PFSK-1 (cell line): Measurements from ENCODE around the gene RGPD8.
"Not testable (repeated sequence)": the region's sequence is repeated elsewhere in the genome, so short reads cannot be mapped to it uniquely, and the experiment has no call there.

Experiments
- POLR2AphosphoS5 ChIP-seq: IDR thresholded peaks from 2 replicates; pipeline ENCODE4 v1.6.1; 2012; ENCODE audit warnings: low read depth, mild to moderate bottlenecking, control low read depth, low read length, moderate library complexity
- TF ChIP-seq, protein P1 (sequence below), 2 experiments: IDR thresholded peaks; 2 replicates each; pipeline versions ENCODE4 v1.6.1 to v1.8.0; 2011 to 2012; ENCODE audit warnings: low read depth in 2 of 2, low read length in 2 of 2, control low read depth in 1 of 2, inconsistent platforms in 1 of 2, mild to moderate bottlenecking in 1 of 2, moderate library complexity in 1 of 2; ENCODE audit not compliant: insufficient read depth in 1 of 2

DNA sequence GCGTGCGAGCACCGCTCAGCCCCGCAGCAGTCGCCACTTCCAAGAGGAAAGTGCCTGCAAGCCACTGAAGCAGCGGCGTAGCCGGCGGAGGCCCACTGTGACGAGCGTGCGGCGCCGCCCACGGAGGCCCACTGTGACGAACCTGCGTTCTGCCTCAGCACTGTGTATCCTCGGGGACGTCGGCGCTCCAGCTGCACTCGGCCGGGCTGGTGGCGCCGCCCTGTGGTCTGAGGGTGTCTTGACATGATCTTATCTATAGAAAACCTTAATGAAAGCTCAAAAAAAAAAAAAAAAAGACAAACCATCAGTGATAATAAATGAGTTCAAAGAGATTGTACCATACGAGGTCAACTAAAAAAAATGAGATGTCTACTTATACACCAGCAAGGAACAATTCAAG lies at the start of gene RGPD8:
- TF ChIP-seq POLR2AphosphoS5 = peak; percentile 24; the same call in 1 of the 2 replicates
- TF ChIP-seq, protein P1, sequence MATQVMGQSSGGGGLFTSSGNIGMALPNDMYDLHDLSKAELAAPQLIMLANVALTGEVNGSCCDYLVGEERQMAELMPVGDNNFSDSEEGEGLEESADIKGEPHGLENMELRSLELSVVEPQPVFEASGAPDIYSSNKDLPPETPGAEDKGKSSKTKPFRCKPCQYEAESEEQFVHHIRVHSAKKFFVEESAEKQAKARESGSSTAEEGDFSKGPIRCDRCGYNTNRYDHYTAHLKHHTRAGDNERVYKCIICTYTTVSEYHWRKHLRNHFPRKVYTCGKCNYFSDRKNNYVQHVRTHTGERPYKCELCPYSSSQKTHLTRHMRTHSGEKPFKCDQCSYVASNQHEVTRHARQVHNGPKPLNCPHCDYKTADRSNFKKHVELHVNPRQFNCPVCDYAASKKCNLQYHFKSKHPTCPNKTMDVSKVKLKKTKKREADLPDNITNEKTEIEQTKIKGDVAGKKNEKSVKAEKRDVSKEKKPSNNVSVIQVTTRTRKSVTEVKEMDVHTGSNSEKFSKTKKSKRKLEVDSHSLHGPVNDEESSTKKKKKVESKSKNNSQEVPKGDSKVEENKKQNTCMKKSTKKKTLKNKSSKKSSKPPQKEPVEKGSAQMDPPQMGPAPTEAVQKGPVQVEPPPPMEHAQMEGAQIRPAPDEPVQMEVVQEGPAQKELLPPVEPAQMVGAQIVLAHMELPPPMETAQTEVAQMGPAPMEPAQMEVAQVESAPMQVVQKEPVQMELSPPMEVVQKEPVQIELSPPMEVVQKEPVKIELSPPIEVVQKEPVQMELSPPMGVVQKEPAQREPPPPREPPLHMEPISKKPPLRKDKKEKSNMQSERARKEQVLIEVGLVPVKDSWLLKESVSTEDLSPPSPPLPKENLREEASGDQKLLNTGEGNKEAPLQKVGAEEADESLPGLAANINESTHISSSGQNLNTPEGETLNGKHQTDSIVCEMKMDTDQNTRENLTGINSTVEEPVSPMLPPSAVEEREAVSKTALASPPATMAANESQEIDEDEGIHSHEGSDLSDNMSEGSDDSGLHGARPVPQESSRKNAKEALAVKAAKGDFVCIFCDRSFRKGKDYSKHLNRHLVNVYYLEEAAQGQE (IDR thresholded peaks at IDR 0.05; ENCODE audit: insufficient read depth in 1 of 2, low read depth in 2 of 2, low read length in 2 of 2) = not testable (repeated sequence)
